ENCODE measurements around the gene ANO7.

Gene ANO7

DNA sequence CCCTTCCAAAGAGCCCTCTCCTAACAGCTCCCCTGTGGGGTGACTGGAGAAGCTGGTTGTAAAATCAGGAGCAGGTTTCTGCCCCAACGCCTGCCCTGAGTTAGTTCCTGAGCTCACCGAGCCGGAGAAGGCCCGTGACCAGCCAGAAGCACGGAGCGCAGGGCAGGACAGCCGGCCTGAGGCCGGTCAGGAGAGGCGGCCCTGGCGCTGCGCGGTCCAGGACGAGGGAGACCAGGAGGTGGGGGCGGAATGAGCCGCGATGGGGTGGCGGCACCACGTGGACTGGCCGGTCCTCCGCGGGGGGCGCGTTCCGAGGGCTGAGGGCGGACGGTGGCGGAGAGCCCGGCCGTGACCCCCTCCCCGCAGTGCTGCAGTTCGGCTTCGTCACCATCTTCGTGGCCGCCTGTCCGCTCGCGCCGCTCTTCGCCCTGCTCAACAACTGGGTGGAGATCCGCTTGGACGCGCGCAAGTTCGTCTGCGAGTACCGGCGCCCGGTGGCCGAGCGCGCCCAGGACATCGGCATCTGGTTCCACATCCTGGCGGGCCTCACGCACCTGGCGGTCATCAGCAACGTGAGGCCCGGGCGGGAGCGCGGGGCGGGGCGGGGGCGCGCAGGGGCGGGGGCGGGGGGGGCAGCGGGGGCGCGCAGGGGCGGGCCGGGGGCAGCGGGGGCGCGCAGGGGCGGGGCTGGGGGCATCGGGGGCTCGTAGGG is 29.0 kb downstream of the ANO7 start:
- TF ChIP-seq, protein P1, sequence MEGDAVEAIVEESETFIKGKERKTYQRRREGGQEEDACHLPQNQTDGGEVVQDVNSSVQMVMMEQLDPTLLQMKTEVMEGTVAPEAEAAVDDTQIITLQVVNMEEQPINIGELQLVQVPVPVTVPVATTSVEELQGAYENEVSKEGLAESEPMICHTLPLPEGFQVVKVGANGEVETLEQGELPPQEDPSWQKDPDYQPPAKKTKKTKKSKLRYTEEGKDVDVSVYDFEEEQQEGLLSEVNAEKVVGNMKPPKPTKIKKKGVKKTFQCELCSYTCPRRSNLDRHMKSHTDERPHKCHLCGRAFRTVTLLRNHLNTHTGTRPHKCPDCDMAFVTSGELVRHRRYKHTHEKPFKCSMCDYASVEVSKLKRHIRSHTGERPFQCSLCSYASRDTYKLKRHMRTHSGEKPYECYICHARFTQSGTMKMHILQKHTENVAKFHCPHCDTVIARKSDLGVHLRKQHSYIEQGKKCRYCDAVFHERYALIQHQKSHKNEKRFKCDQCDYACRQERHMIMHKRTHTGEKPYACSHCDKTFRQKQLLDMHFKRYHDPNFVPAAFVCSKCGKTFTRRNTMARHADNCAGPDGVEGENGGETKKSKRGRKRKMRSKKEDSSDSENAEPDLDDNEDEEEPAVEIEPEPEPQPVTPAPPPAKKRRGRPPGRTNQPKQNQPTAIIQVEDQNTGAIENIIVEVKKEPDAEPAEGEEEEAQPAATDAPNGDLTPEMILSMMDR (IDR thresholded peaks at IDR 0.05; ENCODE audit: low read depth, low read length): peak; percentile 3
- DNase-seq (ENCODE audit: low read depth in 2 of 2): peak; percentile 67 to 72

DNA sequence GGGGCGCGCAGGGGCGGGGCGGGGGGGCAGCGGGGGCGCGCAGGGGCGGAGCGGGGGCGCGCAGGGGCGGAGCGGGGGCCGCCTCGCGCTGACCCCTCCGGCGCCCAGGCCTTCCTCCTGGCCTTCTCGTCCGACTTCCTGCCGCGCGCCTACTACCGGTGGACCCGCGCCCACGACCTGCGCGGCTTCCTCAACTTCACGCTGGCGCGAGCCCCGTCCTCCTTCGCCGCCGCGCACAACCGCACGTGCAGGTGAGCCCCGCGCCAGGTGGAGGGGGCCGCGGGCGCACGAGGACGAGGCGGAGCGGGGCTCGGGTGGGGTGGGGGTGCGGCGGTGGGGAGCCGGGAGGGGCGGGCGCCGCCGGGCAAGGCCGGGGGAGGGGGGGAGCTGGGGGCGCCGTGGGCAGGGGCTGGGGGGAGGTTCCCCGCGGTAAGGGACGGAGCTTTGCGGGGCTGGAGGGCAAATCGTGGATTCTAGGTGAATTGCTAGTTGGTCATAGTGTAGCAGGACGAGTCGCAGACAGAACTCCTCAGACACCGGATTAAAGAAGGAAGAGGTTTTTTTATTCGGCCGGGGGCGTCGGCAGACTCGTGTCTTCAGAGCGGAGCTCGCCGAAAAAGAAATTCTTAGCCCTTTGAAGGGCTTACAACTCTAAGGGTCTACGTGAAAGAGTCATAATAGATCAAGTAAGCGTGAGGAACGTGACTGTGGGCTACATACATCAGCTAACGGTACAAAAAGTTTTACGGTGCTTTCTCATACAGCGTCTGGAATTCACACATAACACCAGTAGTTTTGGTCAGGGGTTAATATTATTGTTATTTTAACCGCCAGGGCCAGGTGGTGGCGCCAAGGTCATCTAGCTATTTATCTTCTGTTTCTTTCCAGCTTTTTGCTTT is 29.9 kb downstream of the ANO7 start:
- peak overlapping the region; percentile 56 to 74 for H3K4me3 ChIP-seq (replicated peaks in 1 of 2; ENCODE audit: low read depth in 2 of 2, low read length in 2 of 2)
- DNase-seq (ENCODE audit: low read depth in 2 of 2): peak; percentile 32 to 33
- TF ChIP-seq, protein P1 (IDR thresholded peaks at IDR 0.05; ENCODE audit: low read depth, low read length): no peak

More for the DNA sequence above, 29.0 kb downstream of the ANO7 start:
- H3K4me3 ChIP-seq (replicated peaks in 1 of 2; ENCODE audit: low read depth in 2 of 2, low read length in 2 of 2): peak overlapping the region; percentile 45 to 52

DNA sequence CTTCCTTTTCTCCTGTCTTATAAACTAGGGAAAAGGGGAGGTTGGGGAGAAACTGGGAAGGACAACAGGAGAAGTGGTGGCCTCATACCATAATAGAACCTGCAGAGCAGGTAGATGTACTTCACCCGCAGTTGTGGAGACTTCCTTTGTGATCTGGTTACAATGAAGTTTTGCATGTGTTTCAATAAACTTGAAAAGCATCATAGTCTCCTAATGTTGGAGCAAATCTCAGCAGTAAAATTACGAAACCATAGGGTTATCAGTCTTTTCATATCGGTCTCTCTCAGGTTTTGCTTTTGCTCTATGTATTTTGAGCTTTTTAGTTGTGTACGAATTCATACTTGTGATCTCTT is 30.5 kb downstream of the ANO7 start:
- TF ChIP-seq, protein P1 (IDR thresholded peaks at IDR 0.05; ENCODE audit: low read depth, low read length): no peak
- no peak for DNase-seq (ENCODE audit: low read depth in 2 of 2)
- peak overlapping the region; percentile 56 to 74 for H3K4me3 ChIP-seq (replicated peaks in 1 of 2; ENCODE audit: low read depth in 2 of 2, low read length in 2 of 2)

DNA sequence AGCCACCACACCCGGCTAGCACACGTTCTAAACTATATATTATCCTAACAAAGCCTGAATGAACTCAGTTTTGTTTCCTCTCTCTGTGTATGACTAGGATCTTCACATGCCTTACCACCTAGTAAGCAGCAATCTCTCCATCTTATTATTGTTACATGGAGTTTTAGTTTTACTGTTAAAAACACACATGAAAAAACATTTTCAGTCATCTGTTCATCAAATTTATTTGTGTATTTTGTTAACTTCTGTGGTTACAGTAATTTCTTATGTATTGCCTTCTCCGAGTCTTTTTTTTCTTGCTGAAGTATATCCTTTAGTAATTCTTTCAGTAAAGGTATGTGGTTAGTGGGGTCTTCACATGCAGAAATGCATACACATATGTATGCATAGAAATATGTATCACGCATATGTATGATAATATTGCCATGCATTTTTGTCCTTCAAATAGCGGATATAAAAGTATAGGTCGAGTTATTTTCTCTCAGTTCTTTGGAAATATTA is 31.4 kb downstream of the ANO7 start:
- TF ChIP-seq, protein P1 (IDR thresholded peaks at IDR 0.05; ENCODE audit: low read depth, low read length): no peak
- no peak overlapping the region for H3K4me3 ChIP-seq (replicated peaks in 1 of 2; ENCODE audit: low read depth in 2 of 2, low read length in 2 of 2)
- DNase-seq (ENCODE audit: low read depth in 2 of 2): no peak

DNA sequence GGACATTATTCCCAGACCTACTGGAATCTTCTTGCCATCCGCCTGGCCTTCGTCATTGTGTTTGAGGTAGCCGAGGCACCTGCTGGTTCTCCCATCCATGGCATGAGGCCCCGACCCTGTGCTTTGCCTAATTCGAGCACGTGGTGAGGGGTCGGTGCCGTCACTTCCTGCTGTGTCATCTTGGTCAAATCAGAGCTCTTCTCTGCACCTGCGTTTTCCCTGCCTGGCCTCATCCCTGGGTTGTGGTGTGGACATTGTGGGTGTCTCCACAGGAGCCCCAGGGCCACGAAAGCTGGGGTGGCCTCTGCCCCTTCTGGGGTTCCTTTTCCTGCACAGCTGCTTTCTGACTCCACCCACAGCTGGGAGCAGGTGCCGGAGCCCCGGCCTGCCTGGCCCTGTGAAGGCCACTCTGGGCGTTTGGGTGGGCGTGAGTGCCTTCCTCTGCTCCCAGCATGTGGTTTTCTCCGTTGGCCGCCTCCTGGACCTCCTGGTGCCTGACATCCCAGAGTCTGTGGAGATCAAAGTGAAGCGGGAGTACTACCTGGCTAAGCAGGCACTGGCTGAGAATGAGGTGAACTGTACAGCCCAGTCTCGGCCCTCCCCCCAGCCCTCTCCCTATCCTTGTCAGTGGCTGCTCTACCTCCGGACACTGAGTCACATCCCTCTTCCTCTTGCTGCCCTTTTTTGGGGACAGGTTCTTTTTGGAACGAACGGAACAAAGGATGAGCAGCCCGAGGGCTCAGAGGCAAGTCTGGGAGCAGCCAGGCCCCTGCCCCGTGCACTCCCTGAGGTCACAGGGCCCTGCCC is 34.9 kb downstream of the ANO7 start:
- no peak overlapping the region for H3K4me3 ChIP-seq (replicated peaks in 1 of 2; ENCODE audit: low read depth in 2 of 2, low read length in 2 of 2)
- peak in 1 of 2 donors; percentile 49 for DNase-seq (ENCODE audit: low read depth in 2 of 2)
- TF ChIP-seq, protein P1 (IDR thresholded peaks at IDR 0.05; ENCODE audit: low read depth, low read length): no peak
